HL-60 (cell line): ENCODE results near the gene APAF1.

Experiments
- CTCF ChIP-seq: IDR thresholded peaks from one replicate; pipeline ENCODE4 v1.5.1; 2011; ENCODE audit warnings: low read length, control low read depth, inconsistent platforms; ENCODE audit not compliant: insufficient read depth
- POLR2AphosphoS5 ChIP-seq: IDR thresholded peaks from 2 replicates; pipeline ENCODE4 v1.6.1; 2012; ENCODE audit warnings: low read depth
- REST ChIP-seq: IDR thresholded peaks from 2 replicates; pipeline ENCODE4 v1.6.1; 2012; ENCODE audit warnings: low read depth; ENCODE audit not compliant: insufficient replicate concordance

GRCh38 chr12:98679611-98680005 lies 34.5 kb downstream of the APAF1 start:
- TF ChIP-seq CTCF (no peak), REST (no peak), POLR2AphosphoS5 (no peak)
